Stimulated activated CD4-positive, alpha-beta T cell treated with anti-CD3 and anti-CD28 coated beads, Interleukin-4, amount 100 ng/mL, for 1 hour (primary cell): ENCODE results near the gene ST13.
"Not testable (repeated sequence)": the region's sequence is repeated elsewhere in the genome, so short reads cannot be mapped to it uniquely, and the experiment has no call there.

Experiments used
- DNase-seq: peaks from one replicate; pipeline ENCODE4 v3.0.0-alpha.2; 2020

Gene ST13

GRCh38 chr22:40834619-40835018, 21.8 kb downstream of the ST13 start:
- DNase-seq = no peak

- DNase-seq = no peak
Measured at GRCh38 chr22:40829131-40829530, 27.3 kb downstream of the ST13 start.

DNA sequence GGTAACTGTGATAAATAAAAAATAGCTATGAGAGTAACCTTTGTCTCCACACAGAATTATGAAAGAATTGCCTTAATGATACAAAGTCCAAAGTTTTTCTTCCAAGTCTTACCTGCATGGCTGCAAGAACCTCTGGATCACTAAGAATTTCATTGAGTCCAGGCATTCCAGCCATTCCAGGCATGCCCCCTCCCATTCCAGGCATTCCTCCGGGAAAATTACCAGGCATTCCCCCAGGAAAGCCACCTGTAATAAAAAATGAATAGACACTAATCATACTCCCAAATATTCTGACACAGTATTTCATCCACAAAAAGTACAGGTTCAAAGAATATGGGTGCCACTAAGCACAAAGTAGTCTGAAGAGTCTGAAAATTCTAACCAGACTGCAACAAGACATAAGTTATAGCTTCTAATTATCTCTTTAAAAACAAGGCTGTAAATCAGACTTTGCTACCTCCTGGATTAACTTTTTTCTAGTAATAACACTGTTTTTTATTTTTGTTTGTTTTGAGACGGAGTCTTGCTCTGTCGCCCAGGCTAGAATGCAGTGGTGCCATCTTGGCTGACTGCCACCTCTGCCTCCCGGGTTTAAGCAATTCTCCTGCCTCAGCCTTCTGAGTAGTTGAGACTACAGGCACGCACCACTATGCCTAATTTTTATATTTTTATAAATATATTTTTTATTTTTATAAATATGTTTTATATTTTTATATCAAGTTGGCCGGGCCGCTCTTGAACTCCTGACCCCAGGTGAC, 29.3 kb downstream of the ST13 start:
- DNase-seq = no peak

- not testable (repeated sequence) for DNase-seq
Measured at GRCh38 chr22:40826292-40826691, 30.1 kb downstream of the ST13 start.

GRCh38 chr22:40823426-40823825, 33.0 kb downstream of the ST13 start:
- no peak for DNase-seq

- DNase-seq = no peak
Measured at GRCh38 chr22:40819599-40820140, 36.8 kb downstream of the ST13 start.

GRCh38 chr22:40818747-40819598, 37.5 kb downstream of the ST13 start, which contains the start of gene SLC25A17:
SLC25A17 (minus strand) TSS chr22:40819346; CDS start chr22:40819248, 98 bp downstream.
- DNase-seq = peak; percentile 88

DNA sequence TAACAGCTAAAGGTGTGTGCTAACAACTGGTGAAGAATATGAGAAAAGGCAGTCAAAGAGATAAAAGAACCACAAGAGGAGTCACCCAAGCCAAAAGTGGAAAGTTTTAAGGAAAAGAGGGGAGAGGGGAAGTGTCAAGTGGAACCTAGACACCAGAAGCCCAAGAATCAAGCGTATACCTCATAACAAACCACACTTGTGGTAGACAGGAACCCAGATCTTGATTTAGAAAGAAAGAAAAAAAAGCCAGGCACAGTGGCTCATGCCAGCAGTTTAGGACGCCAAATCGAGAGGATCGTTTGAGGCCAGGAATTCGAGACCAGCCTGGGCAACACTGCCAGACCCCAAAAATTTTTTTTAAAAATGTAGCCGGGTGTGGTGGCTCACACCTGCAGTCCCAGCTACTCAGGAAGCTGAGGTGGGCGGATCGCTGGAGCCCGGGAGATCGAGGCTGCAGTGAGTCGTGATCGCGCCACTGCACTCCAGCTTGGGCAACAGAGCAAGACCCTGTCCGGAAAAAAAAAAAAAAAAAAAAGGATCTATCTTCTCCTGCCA, 38.2 kb downstream of the ST13 start:
- no peak for DNase-seq

DNA sequence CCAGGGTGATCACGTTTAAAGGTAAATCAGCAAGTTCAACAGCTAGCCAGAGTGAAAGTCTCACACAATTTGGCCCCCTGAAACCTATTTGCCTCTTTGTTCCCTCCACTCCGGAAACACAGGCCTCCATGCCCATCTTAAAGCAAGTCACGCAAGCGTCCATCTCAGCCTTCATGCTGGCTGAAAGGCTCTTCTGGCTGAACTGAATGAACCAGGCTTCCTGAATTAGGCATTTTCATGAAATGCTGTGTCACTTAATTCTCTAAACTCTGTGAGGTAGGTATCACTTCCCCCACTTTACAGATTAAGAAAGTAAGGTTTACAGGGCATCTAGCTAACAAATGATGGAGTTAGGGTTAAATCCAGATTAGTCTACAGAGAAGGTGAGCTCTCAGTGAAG, 38.7 kb downstream of the ST13 start:
- no peak for DNase-seq

DNA sequence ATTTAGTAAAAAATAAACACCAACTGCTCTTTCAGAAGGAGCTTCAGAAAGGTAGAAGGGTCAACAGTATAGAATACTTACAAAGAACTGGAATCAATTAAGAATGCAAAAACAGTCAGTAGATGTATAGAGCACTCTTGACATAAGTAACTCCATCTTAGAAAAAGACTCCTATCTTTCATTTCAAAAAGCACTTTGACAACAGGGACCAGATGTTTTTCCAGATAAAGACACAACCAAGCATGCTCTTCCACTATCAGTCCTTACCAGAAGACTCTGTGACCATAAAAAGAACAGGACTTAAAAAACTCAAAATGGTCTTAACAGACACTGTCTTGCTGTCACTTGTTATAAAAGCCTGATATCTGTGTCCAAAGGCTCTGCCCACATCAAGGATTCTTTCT, 42.5 kb downstream of the ST13 start:
- DNase-seq = no peak

- DNase-seq = no peak
Measured at GRCh38 chr22:40808018-40808841, 48.2 kb downstream of the ST13 start.

DNA sequence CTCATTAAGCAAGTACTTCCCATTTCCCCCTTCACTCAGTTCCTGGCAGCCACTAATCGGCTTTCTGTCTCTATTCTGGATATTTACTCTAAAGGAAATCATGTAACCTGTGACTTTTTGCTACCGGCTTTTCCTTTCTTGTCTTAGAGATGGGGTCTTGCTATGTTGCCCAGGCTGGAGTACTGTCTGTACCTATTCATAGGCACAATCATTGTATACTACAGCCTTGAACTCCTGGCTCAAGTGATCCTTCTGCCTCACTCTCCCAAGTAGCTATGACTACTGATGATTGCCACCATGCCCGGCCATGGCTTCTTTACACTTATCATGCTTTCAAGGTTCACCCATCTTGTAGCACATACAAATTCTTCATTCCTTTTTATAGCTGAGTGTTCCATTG, 49.7 kb downstream of the ST13 start:
- DNase-seq = no peak

DNA sequence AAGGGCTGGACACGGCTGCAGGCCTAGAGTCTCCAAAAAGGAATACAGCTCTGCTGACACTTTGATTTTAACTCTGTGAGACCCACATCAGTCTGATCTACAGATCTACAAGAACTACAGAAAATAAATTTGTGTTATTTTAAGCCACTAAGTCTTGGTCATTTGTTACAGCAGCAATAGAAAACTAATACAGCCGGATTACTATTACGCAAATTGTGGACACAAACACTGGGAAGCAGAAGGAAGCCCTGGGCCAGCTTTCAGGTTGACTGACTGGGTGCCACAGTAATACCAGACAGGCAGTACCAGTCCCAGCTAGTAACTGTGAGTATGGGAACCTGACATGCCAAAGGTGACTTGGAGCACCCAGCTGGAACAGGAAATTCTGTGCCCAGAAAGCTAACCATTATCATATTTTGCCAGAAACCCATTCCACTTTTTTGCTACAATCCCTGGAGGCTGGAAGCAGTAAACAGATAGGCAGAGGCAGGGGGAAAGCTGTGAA, 50.7 kb downstream of the ST13 start:
- DNase-seq = no peak

GRCh38 chr22:40805239-40805638, 51.2 kb downstream of the ST13 start:
- no peak for DNase-seq

- no peak for DNase-seq
Measured at GRCh38 chr22:40803321-40803720, 53.1 kb downstream of the ST13 start.

DNA sequence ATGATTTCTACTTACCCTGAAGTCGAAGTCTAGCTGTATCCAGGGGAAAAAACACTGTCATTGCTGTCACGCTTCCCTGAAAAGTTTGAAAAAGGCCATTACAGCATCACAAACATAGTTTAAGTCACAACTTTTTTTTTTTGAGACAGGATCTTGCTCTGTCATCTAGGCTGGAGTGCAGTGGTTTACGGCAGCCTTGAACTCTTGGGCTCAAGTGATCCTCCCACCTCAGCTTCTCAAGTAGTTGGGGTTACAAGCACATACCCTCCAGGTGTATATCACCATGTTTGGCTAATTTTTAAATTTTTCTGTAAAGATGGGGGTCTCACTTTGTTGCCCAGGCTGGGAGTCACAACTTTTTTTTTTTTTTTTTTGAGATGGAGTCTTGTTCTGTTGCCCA, 57.4 kb downstream of the ST13 start:
- no peak for DNase-seq

DNA sequence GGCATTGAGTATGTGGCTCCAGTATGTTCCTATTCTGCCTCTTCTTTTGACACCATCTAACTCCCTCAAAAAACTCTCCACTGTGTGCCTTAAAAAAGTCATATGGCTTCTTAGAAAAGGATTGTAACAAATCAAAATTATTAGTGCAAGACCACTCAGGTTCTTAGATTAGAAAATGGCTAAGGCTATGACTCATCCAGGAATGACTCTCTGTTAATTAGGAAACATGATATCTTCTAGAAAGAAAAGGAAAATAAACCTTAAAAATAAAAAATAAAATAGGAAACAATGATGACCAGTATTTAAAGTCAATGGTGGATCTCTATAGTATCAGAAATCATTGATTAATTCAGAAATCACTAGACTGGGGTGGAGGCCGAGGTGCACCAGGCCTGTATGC, 59.0 kb downstream of the ST13 start:
- DNase-seq = no peak

DNA sequence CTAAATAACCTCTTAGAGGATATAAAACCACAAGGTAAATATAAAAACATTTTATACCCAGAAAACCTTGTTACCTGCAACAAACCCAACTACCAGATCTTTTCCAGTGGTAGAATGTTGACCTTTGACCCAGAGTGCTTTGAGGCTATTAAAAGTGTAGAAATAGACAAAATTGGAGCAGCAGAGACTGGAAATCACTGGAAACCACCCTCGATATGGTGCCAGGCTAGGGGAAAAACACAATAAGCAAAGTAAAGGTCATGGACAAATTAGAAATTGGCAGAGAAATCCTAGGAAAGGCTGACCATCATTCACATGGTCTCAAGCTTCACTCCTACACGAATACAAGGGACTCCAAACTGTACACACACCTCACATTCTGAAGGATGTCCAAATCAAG, 64.0 kb downstream of the ST13 start:
- DNase-seq = no peak

DNA sequence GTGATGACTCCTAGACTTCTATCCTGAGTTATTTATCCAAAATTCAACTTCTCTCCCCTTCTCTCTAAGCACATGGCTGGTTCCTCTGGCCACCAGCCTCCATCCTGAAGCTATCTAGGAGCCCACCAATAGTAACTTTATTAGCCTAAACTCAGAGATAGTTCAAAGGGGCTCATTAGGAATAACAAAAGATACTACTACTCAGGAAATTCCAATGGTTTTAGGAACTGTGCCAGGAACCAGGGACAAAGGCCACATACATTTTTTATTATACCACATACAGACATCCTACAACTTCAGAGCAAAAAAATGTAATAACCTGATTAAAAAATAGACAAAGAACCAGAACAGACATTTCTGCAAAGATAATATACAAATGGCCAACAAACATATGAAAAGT, 65.2 kb downstream of the ST13 start:
- no peak for DNase-seq

GRCh38 chr22:40789131-40789530, 67.3 kb downstream of the ST13 start:
- no peak for DNase-seq

- DNase-seq = no peak
Measured at GRCh38 chr22:40782521-40782920, 73.9 kb downstream of the ST13 start.

DNA sequence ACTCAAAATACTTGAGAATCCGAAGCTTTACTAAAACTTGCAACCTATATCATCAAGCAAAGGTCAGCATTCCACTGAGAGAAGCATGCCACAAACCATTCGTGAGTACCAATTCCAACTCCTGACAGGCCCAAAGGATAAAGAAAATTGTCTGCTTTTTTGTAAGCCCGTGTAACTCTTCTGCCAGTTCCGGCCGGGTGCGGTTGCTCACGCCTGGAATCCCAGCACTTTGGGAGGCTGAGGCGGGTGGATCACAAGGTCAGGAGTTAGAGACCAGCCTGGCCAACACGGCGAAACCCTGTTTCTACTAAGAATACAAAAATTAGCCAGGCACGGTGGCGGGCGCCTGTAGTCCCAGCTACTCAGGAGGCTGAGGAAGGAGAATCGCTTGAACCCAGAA, 74.7 kb downstream of the ST13 start:
- not testable (repeated sequence) for DNase-seq
